Body of pancreas (tissue), 4 donors: ENCODE results near the gene ANGEL2. TPM values are rescaled to one million over a fixed set of nuclear protein-coding genes. Genes with fewer than 3 reads are reported as not detected.

Source experiments
- ATAC-seq: fragments of 150-250 bp; one replicate; pipeline ENCODE4 v1.9.1; 2016
- DNase-seq, 4 donors: peaks; one replicate each; pipeline ENCODE4 v3.0.0-alpha.2; 2019
- H3K27ac ChIP-seq, 4 donors: fragments of 200-600 bp; sonication (generic); 1 replicate in 3 of 4; 2 replicates in 1 of 4; pipeline versions ENCODE4 v1.5.1 to v1.6.1; 2016 to 2019; ENCODE audit warnings: mild to moderate bottlenecking in 1 of 4, mixed read lengths in 1 of 4, moderate library complexity in 1 of 4
- H3K27me3 ChIP-seq, 2 donors: fragments of 200-600 bp; sonication (generic); one replicate each; pipeline ENCODE4 v1.6.0; 2016; ENCODE audit warnings: mild to moderate bottlenecking in 1 of 2
- H3K36me3 ChIP-seq, 2 donors: fragments of 200-600 bp; sonication (generic); replicated peaks in 1 of 2; 2 replicates each; pipeline ENCODE4 v1.5.1; 2016; ENCODE audit warnings: low read depth in 2 of 2; ENCODE audit not compliant: insufficient read depth in 1 of 2
- H3K4me1 ChIP-seq: fragments of 200-600 bp; sonication (generic); one replicate; pipeline ENCODE4 v1.6.0; 2016
- H3K4me3 ChIP-seq, 2 donors: fragments of 200-600 bp; sonication (generic); 1 replicate in 1 of 2; 2 replicates in 1 of 2; pipeline ENCODE4 v1.5.1; 2016 to 2019
- H3K9me3 ChIP-seq, 3 donors: fragments of 200-600 bp; sonication (generic); 1 replicate in 2 of 3; 2 replicates in 1 of 3; pipeline ENCODE4 v1.5.1; 2016
- CTCF ChIP-seq, 7 experiments: fragments of 450-650 bp in 4 of 7; fragments of 200-600 bp in 3 of 7; sonication (generic) in 3 of 7; IDR thresholded peaks; one replicate each; pipeline ENCODE4 v1.5.1; 2016 to 2019; ENCODE audit warnings: antibody characterized with exemption in 7 of 7
- POLR2A ChIP-seq, 3 donors: fragments of 450-650 bp; IDR thresholded peaks; one replicate each; pipeline ENCODE4 v1.6.1; 2016; ENCODE audit warnings: antibody characterized with exemption in 3 of 3, mild to moderate bottlenecking in 2 of 3
- WGBS, 2 donors: methylation state at CpG; one replicate each; pipeline ENCODE4 v1.1.5; 2017; 5-methylcytosine and 5-hydroxymethylcytosine counted together
- intact Hi-C: fragments of 100-400 bp; cut with DNase I; formaldehyde crosslinking; loops from one replicate; pipeline ENCODE4 v1.15.1; 2023
- total RNA-seq, 2 donors: library from RNA; depleted of rRNA; stranded (reverse); fragments of >200 nt; gene quantifications; one replicate each; pipeline ENCODE4 v1.1.0, GENCODE V29; 2016

Gene ANGEL2
- total RNA-seq, 2 donors from 2014 or later = 14.5 to 36.8 TPM

DNA sequence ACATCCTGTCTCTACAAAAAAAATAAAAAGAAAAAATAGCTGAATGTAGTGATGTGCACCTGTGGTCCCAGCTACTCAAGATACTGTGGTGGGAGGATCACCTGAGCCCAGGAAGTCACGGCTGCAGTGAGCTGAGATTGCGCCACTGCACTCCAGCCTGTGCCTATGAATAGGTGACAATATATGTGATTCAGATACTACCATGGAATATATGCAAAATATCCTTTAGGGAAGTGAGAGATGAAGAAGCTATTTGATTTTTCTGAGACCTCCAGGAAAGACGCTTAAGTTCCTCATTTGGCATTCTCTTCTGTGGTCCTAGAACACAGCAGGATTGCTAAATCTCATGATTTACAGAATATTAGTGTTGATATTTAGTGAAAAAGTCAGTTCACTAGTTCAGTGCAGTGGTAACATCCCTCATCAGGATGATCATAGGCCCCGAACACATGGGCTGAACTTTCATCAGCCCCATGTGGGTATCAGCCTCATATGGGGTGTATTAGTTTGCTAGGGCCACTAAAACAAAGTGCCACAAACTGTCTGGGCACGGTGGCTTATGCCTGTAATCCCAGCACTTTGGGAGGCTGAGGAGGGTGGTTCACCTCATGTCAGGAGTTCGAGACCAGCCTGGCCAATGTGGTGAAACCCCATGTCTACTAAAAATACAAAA, 71.3 kb downstream of the ANGEL2 start:
- H3K27me3 ChIP-seq = no peaks in the 10 kb centered on the region
- no peaks in the 10 kb centered on the region for H3K4me1 ChIP-seq
- H3K36me3 ChIP-seq = no peaks in the 10 kb centered on the region
- intact Hi-C loops = no loop called here
- no peak for DNase-seq
- ATAC-seq = no peak
- no peak overlapping the region for H3K27ac ChIP-seq
- no peaks in the 10 kb centered on the region for H3K9me3 ChIP-seq
- 74 to 88% methylated on average over 6 of the region's 6 CpGs for WGBS, 2 donors
- TF ChIP-seq CTCF (IDR thresholded peaks at IDR 0.05) (no peak), POLR2A (IDR thresholded peaks at IDR 0.05) (no peak)
- no peak overlapping the region for H3K4me3 ChIP-seq

DNA sequence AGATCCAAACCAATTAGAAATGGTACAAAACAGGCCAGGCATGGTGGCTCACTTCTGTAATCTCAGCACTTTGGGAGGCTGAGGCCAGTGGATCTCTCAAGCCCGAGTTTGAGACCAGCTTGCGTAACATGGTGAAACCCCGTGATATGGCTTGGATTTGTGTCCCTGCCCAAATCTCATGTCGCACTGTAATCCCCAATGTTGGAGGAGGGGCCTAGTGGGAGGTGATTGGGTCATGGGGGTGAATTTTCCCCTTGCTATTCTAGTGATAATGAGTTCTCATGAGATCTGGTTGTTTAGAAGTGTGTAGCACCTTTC, 72.3 kb downstream of the ANGEL2 start:
- Histone ChIP-seq H3K9me3 (no peaks in the 10 kb centered on the region), H3K27me3 (no peaks in the 10 kb centered on the region), H3K27ac (no peak overlapping the region), H3K36me3 (no peaks in the 10 kb centered on the region), H3K4me3 (no peak overlapping the region), H3K4me1 (no peaks in the 10 kb centered on the region)
- intact Hi-C loops = no loop called here
- no peak for TF ChIP-seq POLR2A (IDR thresholded peaks at IDR 0.05)
- no peak for TF ChIP-seq CTCF (IDR thresholded peaks at IDR 0.05)
- WGBS, 2 donors = 48 to 75% methylated on average over 3 to 4 of the region's 4 CpGs
- DNase-seq (no peak), ATAC-seq (no peak)

GRCh38 chr1:212942679-212943392, 72.8 kb downstream of the ANGEL2 start:
- no peak overlapping the region for H3K4me3 ChIP-seq
- no peak for TF ChIP-seq POLR2A (IDR thresholded peaks at IDR 0.05)
- no peak for TF ChIP-seq CTCF (IDR thresholded peaks at IDR 0.05)
- no peaks in the 10 kb centered on the region for H3K4me1 ChIP-seq
- no peaks in the 10 kb centered on the region for H3K9me3 ChIP-seq
- no peaks in the 10 kb centered on the region for H3K27me3 ChIP-seq
- no peak overlapping the region for H3K27ac ChIP-seq
- ATAC-seq (no peak), DNase-seq (no peak)
- 70 to 74% methylated on average over 6 of the region's 6 CpGs for WGBS, 2 donors
- no peaks in the 10 kb centered on the region for H3K36me3 ChIP-seq
- intact Hi-C loops = no loop called here

Other genes starting within 250 kb of the ANGEL2 start
- 10 to 100 TPM; 13.8 to 35.8 TPM for gene NSL1, start 224.1 kb downstream of the ANGEL2 start, total RNA-seq
- gene TATDN3, start 224.0 kb downstream of the ANGEL2 start, total RNA-seq = 10 to 100 TPM in 1 of 2 donors, 1 to 10 TPM in 1; 6.3 to 10.6 TPM
- gene SPATA45, start 168.2 kb downstream of the ANGEL2 start, total RNA-seq = not detected
- 1 to 10 TPM; 4.2 to 4.6 TPM for gene FLVCR1, start 157.6 kb downstream of the ANGEL2 start, total RNA-seq
- gene VASH2, start 65.3 kb downstream of the ANGEL2 start, total RNA-seq = 1 to 10 TPM in 1 of 2 donors, not detected in 1; 1.6 TPM
- 10 to 100 TPM; 13.7 to 48.5 TPM for gene RPS6KC1, start 35.4 kb upstream of the ANGEL2 start, total RNA-seq